ENCODE measurements around the gene SC5D. TPM values are rescaled to one million over a fixed set of nuclear protein-coding genes. Genes with fewer than 3 reads are reported as not detected.
A peak's percentile ranks its signal among the peaks of the same experiment; 100 is the strongest.

SC5D gene
- total RNA-seq, 2 donors from 2014 or later: 14.9 to 28.5 TPM

GRCh38 chr11:121318848-121319834 is 26.6 kb downstream of the SC5D start:
- ATAC-seq (ENCODE audit: insufficient number of reproducible peaks, low FRiP score, low read depth): no peak
- H3K27ac ChIP-seq: no peak overlapping the region

GRCh38 chr11:121321614-121322243 is 29.2 kb downstream of the SC5D start:
- Histone ChIP-seq H3K4me3 (no peak overlapping the region), H3K9me3 (no peaks in the 10 kb centered on the region), H3K4me1 (ENCODE audit: control insufficient read depth in 1 of 2, low read depth in 2 of 2) (no peaks in the 10 kb centered on the region), H3K27ac (no peak overlapping the region), H3K36me3 (no peaks in the 10 kb centered on the region), H3K27me3 (replicated peaks; ENCODE audit: insufficient read depth) (no peaks in the 10 kb centered on the region)
- no peak for ATAC-seq (ENCODE audit: insufficient number of reproducible peaks, low FRiP score, low read depth)
- no peak for DNase-seq (ENCODE audit: low spot score)
- TF ChIP-seq CTCF (IDR thresholded peaks at IDR 0.05): peak; percentile 33

More at GRCh38 chr11:121318848-121319834, 26.6 kb downstream of the SC5D start:
- H3K4me1 ChIP-seq (ENCODE audit: control insufficient read depth in 1 of 2, low read depth in 2 of 2): no peaks in the 10 kb centered on the region
- H3K4me3 ChIP-seq: no peak overlapping the region
- TF ChIP-seq CTCF (IDR thresholded peaks at IDR 0.05): peak; percentile 72
- no peaks in the 10 kb centered on the region for H3K36me3 ChIP-seq
- no peaks in the 10 kb centered on the region for H3K9me3 ChIP-seq
- no peaks in the 10 kb centered on the region for H3K27me3 ChIP-seq (replicated peaks; ENCODE audit: insufficient read depth)
- no peak for DNase-seq (ENCODE audit: low spot score)

- TF ChIP-seq CTCF (IDR thresholded peaks at IDR 0.05): no peak
- Histone ChIP-seq H3K36me3 (no peaks in the 10 kb centered on the region), H3K9me3 (no peaks in the 10 kb centered on the region), H3K27ac (no peak overlapping the region), H3K4me1 (ENCODE audit: control insufficient read depth in 1 of 2, low read depth in 2 of 2) (no peaks in the 10 kb centered on the region), H3K27me3 (replicated peaks; ENCODE audit: insufficient read depth) (no peaks in the 10 kb centered on the region), H3K4me3 (no peak overlapping the region)
- ATAC-seq (ENCODE audit: insufficient number of reproducible peaks, low FRiP score, low read depth): no peak
- DNase-seq (ENCODE audit: low spot score): no peak
Observed at GRCh38 chr11:121323046-121323607, 30.6 kb downstream of the SC5D start.

- no peaks in the 10 kb centered on the region for H3K36me3 ChIP-seq
- no peak for TF ChIP-seq CTCF (IDR thresholded peaks at IDR 0.05)
- no peak overlapping the region for H3K4me3 ChIP-seq
- H3K4me1 ChIP-seq (ENCODE audit: control insufficient read depth in 1 of 2, low read depth in 2 of 2): no peaks in the 10 kb centered on the region
- no peak for DNase-seq (ENCODE audit: low spot score)
- ATAC-seq (ENCODE audit: insufficient number of reproducible peaks, low FRiP score, low read depth): no peak
- no peak overlapping the region for H3K27ac ChIP-seq
- no peaks in the 10 kb centered on the region for H3K9me3 ChIP-seq
- no peaks in the 10 kb centered on the region for H3K27me3 ChIP-seq (replicated peaks; ENCODE audit: insufficient read depth)
Observed at GRCh38 chr11:121326230-121326629, 33.7 kb downstream of the SC5D start.

GRCh38 chr11:121327553-121327952 is 35.0 kb downstream of the SC5D start:
- DNase-seq (ENCODE audit: low spot score): no peak
- ATAC-seq (ENCODE audit: insufficient number of reproducible peaks, low FRiP score, low read depth): no peak
- Histone ChIP-seq H3K4me3 (no peak overlapping the region), H3K36me3 (no peaks in the 10 kb centered on the region), H3K27ac (no peak overlapping the region), H3K4me1 (ENCODE audit: control insufficient read depth in 1 of 2, low read depth in 2 of 2) (no peaks in the 10 kb centered on the region), H3K9me3 (no peaks in the 10 kb centered on the region), H3K27me3 (replicated peaks; ENCODE audit: insufficient read depth) (no peaks in the 10 kb centered on the region)
- no peak for TF ChIP-seq CTCF (IDR thresholded peaks at IDR 0.05)

All from thoracic aorta (tissue), 2 donors.